Thoracic aorta (tissue), 2 donors: ENCODE data around the gene CEBPA. TPM values are rescaled to one million over a fixed set of nuclear protein-coding genes. Genes with fewer than 3 reads are reported as not detected.

Source experiments
- ATAC-seq: fragments of 150-250 bp; one replicate; pipeline ENCODE4 v1.8.0; 2017; ENCODE audit warnings: low read depth; ENCODE audit not compliant: insufficient number of reproducible peaks, low FRiP score
- DNase-seq: peaks from one replicate; pipeline ENCODE4 v3.0.0-alpha.2; 2020; ENCODE audit warnings: low spot score
- H3K27ac ChIP-seq, 2 donors: fragments of 200-600 bp; sonication (generic); 1 replicate in 1 of 2; 2 replicates in 1 of 2; pipeline ENCODE4 v1.5.1; 2016; ENCODE audit warnings: mild to moderate bottlenecking in 2 of 2, moderate library complexity in 2 of 2
- H3K27me3 ChIP-seq: fragments of 200-600 bp; sonication (generic); replicated peaks from 2 replicates; pipeline ENCODE4 v1.6.0; 2016; ENCODE audit warnings: mild to moderate bottlenecking; ENCODE audit not compliant: insufficient read depth
- H3K36me3 ChIP-seq: fragments of 200-600 bp; sonication (generic); one replicate; pipeline ENCODE4 v1.5.1; 2016
- H3K4me1 ChIP-seq, 2 donors: fragments of 200-600 bp; sonication (generic); 1 replicate in 1 of 2; 2 replicates in 1 of 2; pipeline versions ENCODE4 v1.5.1 to v1.6.0; 2016; ENCODE audit warnings: low read depth in 2 of 2, mild to moderate bottlenecking in 1 of 2; ENCODE audit not compliant: control insufficient read depth in 1 of 2
- H3K4me3 ChIP-seq: fragments of 200-600 bp; sonication (generic); 2 replicates; pipeline ENCODE4 v1.5.1; 2016; ENCODE audit warnings: mild to moderate bottlenecking
- H3K9me3 ChIP-seq: fragments of 200-600 bp; sonication (generic); 2 replicates; pipeline ENCODE4 v1.5.1; 2016
- CTCF ChIP-seq: fragments of 200-600 bp; sonication (generic); IDR thresholded peaks from one replicate; pipeline ENCODE4 v1.5.1; 2019; ENCODE audit warnings: antibody characterized with exemption
- total RNA-seq, 2 donors: library from RNA; depleted of rRNA; stranded (reverse); fragments of >200 nt; gene quantifications; one replicate each; pipeline versions ENCODE4 v1.1.0 to v1.2.3, GENCODE V29; 2016

CEBPA gene
- total RNA-seq, 2 donors from 2014 or later = 4.7 to 4.9 TPM

- no peak for TF ChIP-seq CTCF
- Histone ChIP-seq H3K36me3 (no peaks in the 10 kb centered on the region), H3K9me3 (no peaks in the 10 kb centered on the region), H3K27me3 (no peaks in the 10 kb centered on the region), H3K4me3 (no peak overlapping the region), H3K4me1 (peaks cover under 1 to 3% of the 10 kb centered on the region in 2 donors), H3K27ac (no peak overlapping the region)
- DNase-seq (no peak), ATAC-seq (no peak)
Observed at GRCh38 chr19:33268162-33268991, 34.0 kb downstream of the CEBPA start.

GRCh38 chr19:33267706-33268105 is 34.6 kb downstream of the CEBPA start:
- H3K9me3 ChIP-seq = no peaks in the 10 kb centered on the region
- no peak overlapping the region for H3K4me3 ChIP-seq
- DNase-seq (no peak), ATAC-seq (no peak)
- no peaks in the 10 kb centered on the region for H3K36me3 ChIP-seq
- H3K4me1 ChIP-seq = no peaks in the 10 kb centered on the region
- H3K27me3 ChIP-seq = no peaks in the 10 kb centered on the region
- H3K27ac ChIP-seq = no peak overlapping the region
- no peak for TF ChIP-seq CTCF

GRCh38 chr19:33266974-33267484 is 35.3 kb downstream of the CEBPA start:
- TF ChIP-seq CTCF = no peak
- Histone ChIP-seq H3K4me3 (no peak overlapping the region), H3K36me3 (no peaks in the 10 kb centered on the region), H3K27ac (no peak overlapping the region), H3K4me1 (no peaks in the 10 kb centered on the region), H3K9me3 (no peaks in the 10 kb centered on the region), H3K27me3 (no peaks in the 10 kb centered on the region)
- ATAC-seq = no peak
- no peak for DNase-seq

GRCh38 chr19:33264881-33265445 is 37.4 kb downstream of the CEBPA start:
- Histone ChIP-seq H3K27ac (no peak overlapping the region), H3K4me1 (no peaks in the 10 kb centered on the region), H3K4me3 (no peak overlapping the region), H3K27me3 (no peaks in the 10 kb centered on the region), H3K9me3 (no peaks in the 10 kb centered on the region), H3K36me3 (no peaks in the 10 kb centered on the region)
- DNase-seq = no peak
- no peak for ATAC-seq
- TF ChIP-seq CTCF = no peak

GRCh38 chr19:33263325-33264023 is 38.9 kb downstream of the CEBPA start:
- DNase-seq (no peak), ATAC-seq (no peak)
- Histone ChIP-seq H3K27me3 (no peaks in the 10 kb centered on the region), H3K27ac (no peak overlapping the region), H3K4me3 (no peak overlapping the region), H3K4me1 (no peaks in the 10 kb centered on the region), H3K9me3 (no peaks in the 10 kb centered on the region), H3K36me3 (no peaks in the 10 kb centered on the region)
- TF ChIP-seq CTCF = no peak
